Measurements from ENCODE around the gene NUDT11.

The NUDT11 gene

GRCh38 chrX:51476930-51477329 lies 19.5 kb downstream of the NUDT11 start:
- no peak for TF ChIP-seq CTCF (conservative IDR thresholded peaks at IDR 0.05)
- no peak overlapping the region for H3K27ac ChIP-seq

- no peak for TF ChIP-seq CTCF (conservative IDR thresholded peaks at IDR 0.05)
Observed at GRCh38 chrX:51463322-51463721, 33.1 kb downstream of the NUDT11 start.

GRCh38 chrX:51461053-51462044 lies 35.0 kb downstream of the NUDT11 start:
- no peak overlapping the region for H3K27ac ChIP-seq
- TF ChIP-seq CTCF (conservative IDR thresholded peaks at IDR 0.05), result peak; percentile 66

More at GRCh38 chrX:51463322-51463721, 33.1 kb downstream of the NUDT11 start:
- no peak overlapping the region for H3K27ac ChIP-seq

- TF ChIP-seq CTCF (conservative IDR thresholded peaks at IDR 0.05), result peak; percentile 24; the same call in 1 of the 2 replicates
- H3K27ac ChIP-seq, result no peak overlapping the region
Observed at GRCh38 chrX:51459125-51459524, 37.3 kb downstream of the NUDT11 start.

GRCh38 chrX:51456814-51457213 lies 39.6 kb downstream of the NUDT11 start:
- peak; percentile 25 for TF ChIP-seq CTCF (conservative IDR thresholded peaks at IDR 0.05)
- no peak overlapping the region for H3K27ac ChIP-seq

- TF ChIP-seq CTCF (conservative IDR thresholded peaks at IDR 0.05), result no peak
- H3K27ac ChIP-seq, result no peak overlapping the region
Observed at GRCh38 chrX:51456246-51456645, 40.1 kb downstream of the NUDT11 start.

- H3K27ac ChIP-seq, result no peak overlapping the region
- TF ChIP-seq CTCF (conservative IDR thresholded peaks at IDR 0.05), result no peak
Observed at GRCh38 chrX:51440365-51440764, 56.0 kb downstream of the NUDT11 start.

Data from VCaP (cell line).